Adrenal gland (tissue), 12 donors: ENCODE data around the gene NPTXR. TPM values are rescaled to one million over a fixed set of nuclear protein-coding genes. Genes with fewer than 3 reads are reported as not detected.

ENCODE experiments used
- DNase-seq, 7 donors: peaks; one replicate each; pipeline ENCODE4 v3.0.0-alpha.2; 2019 to 2020
- H3K27ac ChIP-seq, 5 donors: fragments of 200-600 bp; sonication (generic) in 4 of 5; 1 replicate in 3 of 5; 2 replicates in 2 of 5; pipeline versions ENCODE4 v1.5.1 to v1.8.0; 2016 to 2020; ENCODE audit warnings: mild to moderate bottlenecking in 1 of 5
- H3K27me3 ChIP-seq: fragments of 200-600 bp; 2 replicates; pipeline ENCODE4 v1.8.0; 2021
- H3K36me3 ChIP-seq, 2 donors: fragments of 200-600 bp; replicated peaks in 1 of 2; 1 replicate in 1 of 2; 2 replicates in 1 of 2; pipeline versions ENCODE4 v1.5.1 to v1.8.0; 2018 to 2022
- H3K4me1 ChIP-seq, 2 donors: fragments of 200-600 bp; replicated peaks in 1 of 2; 1 replicate in 1 of 2; 2 replicates in 1 of 2; pipeline versions ENCODE4 v1.5.1 to v1.8.0; 2018 to 2021
- H3K4me3 ChIP-seq, 4 donors: fragments of 200-600 bp; sonication (generic) in 3 of 4; one replicate each; pipeline ENCODE4 v1.5.1; 2016 to 2018
- H3K9me3 ChIP-seq, 3 donors: fragments of 200-600 bp; sonication (generic) in 1 of 3; replicated peaks in 1 of 3; 1 replicate in 2 of 3; 2 replicates in 1 of 3; pipeline versions ENCODE4 v1.5.1 to v1.8.0; 2016 to 2021
- POLR2A ChIP-seq, 2 donors: fragments of 450-650 bp; IDR thresholded peaks; one replicate each; pipeline ENCODE4 v1.6.1; 2017; ENCODE audit warnings: antibody characterized with exemption in 2 of 2, mild to moderate bottlenecking in 2 of 2, moderate library complexity in 1 of 2
- WGBS, 4 donors: extraction: QIAGEN DNeasy Blood & Tissue Kit in 2 of 4; methylation state at CpG; one replicate each; pipeline versions ENCODE4 v1.1.5 to v1.1.7; 2013 to 2017; 5-methylcytosine and 5-hydroxymethylcytosine counted together
- intact Hi-C, 2 donors: fragments of 100-400 bp; cut with DNase I; formaldehyde crosslinking; loops; one replicate each; pipeline versions ENCODE4 v1.14.1 to v1.15.0; 2022 to 2023
- polyA plus RNA-seq, 3 donors: library from polyadenylated mRNA; stranded (reverse); fragments of 200-250 nt in 2 of 3; fragments of 350-450 nt in 1 of 3; fragmentation: Illumina TruSeq in 1 of 3; extraction: RNeasy Lipid Tissue Mini Kit (QIAGEN cat#74804) in 1 of 3; gene quantifications; one replicate each; pipeline ENCODE4 v1.2.3, GENCODE V29; 2013 to 2014
- total RNA-seq, 9 donors: library from RNA; depleted of rRNA in 4 of 9; stranded (reverse); fragments of >200 nt in 4 of 9; fragments of 120-200 nt in 1 of 9; fragmentation: NEBNext Ultra II Directional in 1 of 9; extraction: Animal tissue kit (Norgen Biotek cat#: 25700) in 1 of 9; gene quantifications; one replicate each; pipeline versions ENCODE4 v1.1.0 to v1.2.4, GENCODE V29; 2013 to 2023
- TF ChIP-seq, protein P1 (sequence below), 6 experiments: fragments of 450-650 bp in 4 of 6; fragments of 200-600 bp in 2 of 6; sonication (generic) in 1 of 6; IDR thresholded peaks; 1 replicate in 5 of 6; 2 replicates in 1 of 6; pipeline versions ENCODE4 v1.5.1 to v1.8.0; 2016 to 2021; ENCODE audit warnings: antibody characterized with exemption in 6 of 6, mild to moderate bottlenecking in 2 of 6, moderate library complexity in 1 of 6
- donor health status: healthy with polysubstance abuse.
- donor health status: Bipolar disorder and iron deficiency.
- donor health status: DM: yes; HTN: yes; CAD: no.
- donor health status: DM: no; HTN: no; CAD: no.
- donor health status: DM: no; HTN: no; CAD: no.
- donor health status: DM: yes; HTN: yes; CAD: no.

The NPTXR gene
- total and polyA plus RNA-seq, 12 donors, result 1.2 to 26.9 (median 10.5) TPM

DNA sequence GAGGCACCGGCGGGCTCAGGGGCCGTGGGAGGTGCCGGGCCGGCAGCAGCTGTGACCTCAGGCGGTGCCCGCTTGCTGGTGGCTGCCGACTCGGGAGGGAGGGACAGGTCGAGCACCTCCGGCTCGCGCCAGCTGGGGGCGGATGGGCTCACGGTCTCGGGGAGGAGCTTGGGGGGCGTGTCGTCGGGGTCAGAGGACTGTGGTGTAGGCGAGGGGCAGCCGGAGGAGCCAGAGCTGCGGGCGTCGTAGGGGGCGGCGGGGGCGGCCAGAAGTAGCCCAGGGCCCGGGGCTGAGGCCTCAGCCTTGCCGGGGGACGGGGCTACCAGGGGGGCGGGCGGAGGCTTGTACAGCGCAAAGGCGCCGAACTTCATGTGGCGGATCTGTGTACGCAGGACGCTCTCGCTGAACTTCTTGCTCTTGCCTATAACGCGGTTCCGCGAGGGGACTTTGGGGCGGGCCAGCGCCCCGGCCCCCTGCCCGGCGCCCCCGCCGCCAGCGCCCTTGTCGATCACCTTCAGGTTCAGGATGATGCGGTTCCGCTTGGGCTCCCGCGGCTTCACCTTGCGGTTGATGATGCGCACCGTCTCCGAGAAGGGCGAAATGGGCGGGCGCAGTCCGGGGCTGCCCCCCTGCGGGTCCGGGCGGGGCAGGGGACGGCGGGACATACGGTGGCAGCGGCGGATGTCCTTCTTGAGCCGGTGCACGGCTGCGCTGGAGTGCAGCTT lies 22.7 kb upstream of the NPTXR start:
- DNase-seq, result peak in 3 of 7 donors; percentile 29 to 68 (median 39)
- Histone ChIP-seq H3K27ac (peak overlapping the region in 2 of 5 donors; percentile 17 to 58), H3K4me3 (no peak overlapping the region), H3K27me3 (no peaks in the 10 kb centered on the region), H3K9me3 (no peaks in the 10 kb centered on the region), H3K36me3 (peaks cover 0 to 37% of the 10 kb centered on the region in 2 donors), H3K4me1 (peaks cover 27 to 87% of the 10 kb centered on the region in 2 donors)
- intact Hi-C loops, result loop anchor here (5.0 to 10.0 kb wide), 6 partner anchors 94 to 268 kb away; no protein-coding TSS in a partner anchor
- TF ChIP-seq POLR2A (IDR thresholded peaks at IDR 0.05), result no peak
- TF ChIP-seq, protein P1, sequence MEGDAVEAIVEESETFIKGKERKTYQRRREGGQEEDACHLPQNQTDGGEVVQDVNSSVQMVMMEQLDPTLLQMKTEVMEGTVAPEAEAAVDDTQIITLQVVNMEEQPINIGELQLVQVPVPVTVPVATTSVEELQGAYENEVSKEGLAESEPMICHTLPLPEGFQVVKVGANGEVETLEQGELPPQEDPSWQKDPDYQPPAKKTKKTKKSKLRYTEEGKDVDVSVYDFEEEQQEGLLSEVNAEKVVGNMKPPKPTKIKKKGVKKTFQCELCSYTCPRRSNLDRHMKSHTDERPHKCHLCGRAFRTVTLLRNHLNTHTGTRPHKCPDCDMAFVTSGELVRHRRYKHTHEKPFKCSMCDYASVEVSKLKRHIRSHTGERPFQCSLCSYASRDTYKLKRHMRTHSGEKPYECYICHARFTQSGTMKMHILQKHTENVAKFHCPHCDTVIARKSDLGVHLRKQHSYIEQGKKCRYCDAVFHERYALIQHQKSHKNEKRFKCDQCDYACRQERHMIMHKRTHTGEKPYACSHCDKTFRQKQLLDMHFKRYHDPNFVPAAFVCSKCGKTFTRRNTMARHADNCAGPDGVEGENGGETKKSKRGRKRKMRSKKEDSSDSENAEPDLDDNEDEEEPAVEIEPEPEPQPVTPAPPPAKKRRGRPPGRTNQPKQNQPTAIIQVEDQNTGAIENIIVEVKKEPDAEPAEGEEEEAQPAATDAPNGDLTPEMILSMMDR (IDR thresholded peaks at IDR 0.05), result no peak
- 66 to 69% (median 67%) methylated on average over 38 to 75 of the region's 75 CpGs for WGBS, 4 donors

DNA sequence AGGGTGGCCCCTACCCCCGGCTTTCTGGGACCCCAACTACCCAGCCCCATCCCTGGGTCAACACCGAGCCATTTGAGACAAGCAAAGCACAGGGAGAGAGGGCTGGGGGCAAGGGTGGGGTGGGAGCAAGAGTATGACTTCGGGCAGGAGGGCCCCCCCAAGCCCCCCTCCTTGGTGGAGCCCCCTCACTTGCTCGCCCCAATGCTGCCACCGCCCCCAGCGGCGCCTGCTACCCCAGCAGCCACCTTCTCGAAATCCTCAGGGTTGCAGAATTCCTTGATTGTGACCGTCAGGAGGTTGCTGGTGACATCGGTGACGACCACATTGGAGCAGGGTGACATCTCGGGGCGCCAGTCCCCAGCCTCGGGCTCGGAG lies 22.2 kb upstream of the NPTXR start:
- Histone ChIP-seq H3K4me1 (peaks cover 23 to 87% of the 10 kb centered on the region in 2 donors), H3K9me3 (no peaks in the 10 kb centered on the region), H3K27me3 (no peaks in the 10 kb centered on the region), H3K4me3 (no peak overlapping the region), H3K36me3 (peaks cover 0 to 37% of the 10 kb centered on the region in 2 donors), H3K27ac (peak overlapping the region in 1 of 5 donors; percentile 58)
- peak in 3 of 7 donors; percentile 17 to 55 (median 17) for DNase-seq
- TF ChIP-seq, protein P1 (IDR thresholded peaks at IDR 0.05), result no peak
- no peak for TF ChIP-seq POLR2A (IDR thresholded peaks at IDR 0.05)
- intact Hi-C loops, result loop anchor here (5.0 to 10.0 kb wide), 6 partner anchors 94 to 269 kb away; no protein-coding TSS in a partner anchor
- WGBS, 4 donors, result 40 to 77% (median 68%) methylated on average over 1 to 15 of the region's 15 CpGs

DNA sequence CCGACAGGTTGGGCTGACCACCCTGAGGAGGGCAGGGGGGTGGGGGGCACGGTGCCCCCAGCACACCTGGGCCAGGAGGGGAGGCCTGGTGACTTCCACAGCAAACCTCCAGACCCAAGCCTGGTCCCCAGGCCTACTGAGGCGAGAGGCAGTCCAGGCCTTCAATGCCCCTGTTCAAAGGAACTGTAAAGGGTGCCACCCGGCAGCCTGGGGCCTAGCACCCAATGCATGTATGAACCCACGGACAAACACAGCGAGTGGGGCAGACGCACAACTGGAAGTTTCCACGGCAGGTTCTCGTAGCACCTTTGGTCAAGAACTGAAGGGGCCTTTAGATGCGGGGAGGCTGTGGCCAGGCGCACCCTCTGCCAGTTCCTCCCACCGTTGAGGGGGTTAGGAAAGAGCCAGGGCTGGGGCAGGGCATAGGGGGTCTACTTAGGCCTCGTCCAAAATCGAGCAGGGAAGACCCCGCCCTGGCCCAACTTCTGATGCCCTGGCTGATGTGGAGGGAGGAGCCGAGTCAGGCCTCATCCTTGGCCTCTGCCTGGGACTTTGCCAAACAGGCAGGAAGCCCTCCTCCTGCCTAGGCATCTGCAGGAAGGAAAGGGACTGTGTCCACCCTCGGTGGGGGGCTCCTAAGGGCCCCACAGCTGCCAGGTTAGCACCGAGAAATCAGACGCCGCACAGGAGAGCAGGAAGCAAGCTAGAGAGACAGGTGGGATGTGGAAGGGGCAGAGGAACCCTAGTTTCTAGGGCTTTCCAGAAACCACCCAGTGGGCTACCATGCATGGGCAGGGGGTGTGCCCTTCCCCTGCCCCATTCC lies 21.6 kb upstream of the NPTXR start:
- WGBS, 4 donors, result 67 to 80% (median 68%) methylated on average over 11 to 20 of the region's 20 CpGs
- Histone ChIP-seq H3K4me3 (no peak overlapping the region), H3K4me1 (peaks cover 18 to 81% of the 10 kb centered on the region in 2 donors), H3K9me3 (no peaks in the 10 kb centered on the region), H3K27me3 (no peaks in the 10 kb centered on the region), H3K27ac (peak overlapping the region in 2 of 5 donors; percentile 35 to 58), H3K36me3 (peaks cover 0 to 37% of the 10 kb centered on the region in 2 donors)
- intact Hi-C loops, result loop anchor here (5.0 to 10.0 kb wide), 6 partner anchors 93 to 269 kb away; no protein-coding TSS in a partner anchor
- DNase-seq, result peak in 4 of 7 donors; percentile 29 to 70 (median 43)
- no peak for TF ChIP-seq POLR2A (IDR thresholded peaks at IDR 0.05)
- TF ChIP-seq, protein P1 (IDR thresholded peaks at IDR 0.05), result no peak
